Cardiac muscle cell (in vitro differentiated cells and primary cell): ENCODE measurements around the gene ROGDI. TPM values are rescaled to one million over a fixed set of nuclear protein-coding genes. Genes with fewer than 3 reads are reported as not detected.

ENCODE experiments used
- DNase-seq, 2 donors: peaks; one replicate each; pipeline versions ENCODE4 v3.0.0 to v3.0.0-alpha.2; 2010 to 2017; ENCODE audit warnings: low read depth in 1 of 2, low spot score in 1 of 2
- H3K27ac ChIP-seq: fragments of 200-600 bp; sonication (generic); 2 replicates; pipeline ENCODE4 v1.5.1; 2016
- H3K27me3 ChIP-seq: fragments of 200-600 bp; sonication (generic); 2 replicates; pipeline ENCODE4 v1.6.0; 2016; ENCODE audit warnings: control low read depth
- H3K36me3 ChIP-seq: fragments of 200-600 bp; sonication (generic); 2 replicates; pipeline ENCODE4 v1.5.1; 2016; ENCODE audit warnings: control low read depth
- H3K4me1 ChIP-seq: fragments of 200-600 bp; sonication (generic); 2 replicates; pipeline ENCODE4 v1.8.1; 2017; ENCODE audit warnings: low read depth, mild to moderate bottlenecking, mixed run types
- H3K4me3 ChIP-seq: fragments of 200-600 bp; sonication (generic); 2 replicates; pipeline ENCODE4 v1.5.1; 2016; ENCODE audit warnings: mild to moderate bottlenecking
- H3K9me3 ChIP-seq: fragments of 200-600 bp; sonication (generic); 2 replicates; pipeline ENCODE4 v1.5.1; 2017; ENCODE audit warnings: low read depth, mild to moderate bottlenecking, control low read depth
- polyA plus RNA-seq: library from polyadenylated mRNA; unstranded; fragments of >200 nt; fragmentation: Nextera tagmentation; extraction: Ambion mirVana; gene quantifications from 2 replicates; pipeline ENCODE4 v1.2.1, GENCODE V29; 2016
- total RNA-seq: library from RNA; depleted of rRNA; stranded (reverse); fragments of >200 nt; gene quantifications from 2 replicates; pipeline ENCODE4 v1.2.3, GENCODE V29; 2016
- TF ChIP-seq, protein P1 (sequence below): IDR thresholded peaks from 2 replicates; pipeline ENCODE4 v1.5.1; 2012; ENCODE audit warnings: low read depth, mild to moderate bottlenecking, low read length

Gene ROGDI
- total and polyA plus RNA-seq, 2 experiments from 2014 or later: 146 to 220 TPM

DNA sequence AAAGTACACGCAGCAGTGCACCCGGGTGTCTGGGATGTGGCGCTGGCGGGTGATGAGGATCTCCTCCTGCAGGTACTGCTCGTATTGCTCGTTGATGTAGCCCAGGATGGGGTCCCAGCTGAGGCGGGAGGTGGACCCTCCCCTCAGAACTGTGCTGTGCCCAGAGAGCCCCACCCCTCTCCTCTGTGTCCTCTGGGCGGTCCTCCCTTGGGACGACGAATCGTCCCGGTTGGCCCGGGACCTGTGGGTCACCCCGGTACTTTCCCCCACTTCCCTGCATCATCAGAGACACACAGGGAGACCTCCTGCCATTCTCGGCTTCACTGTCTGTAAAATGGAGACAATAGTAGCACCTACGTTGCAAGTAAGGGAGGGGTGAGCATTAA, 18.5 kb downstream of the ROGDI start:
- no peaks in the 10 kb centered on the region for H3K27me3 ChIP-seq
- TF ChIP-seq, protein P1, sequence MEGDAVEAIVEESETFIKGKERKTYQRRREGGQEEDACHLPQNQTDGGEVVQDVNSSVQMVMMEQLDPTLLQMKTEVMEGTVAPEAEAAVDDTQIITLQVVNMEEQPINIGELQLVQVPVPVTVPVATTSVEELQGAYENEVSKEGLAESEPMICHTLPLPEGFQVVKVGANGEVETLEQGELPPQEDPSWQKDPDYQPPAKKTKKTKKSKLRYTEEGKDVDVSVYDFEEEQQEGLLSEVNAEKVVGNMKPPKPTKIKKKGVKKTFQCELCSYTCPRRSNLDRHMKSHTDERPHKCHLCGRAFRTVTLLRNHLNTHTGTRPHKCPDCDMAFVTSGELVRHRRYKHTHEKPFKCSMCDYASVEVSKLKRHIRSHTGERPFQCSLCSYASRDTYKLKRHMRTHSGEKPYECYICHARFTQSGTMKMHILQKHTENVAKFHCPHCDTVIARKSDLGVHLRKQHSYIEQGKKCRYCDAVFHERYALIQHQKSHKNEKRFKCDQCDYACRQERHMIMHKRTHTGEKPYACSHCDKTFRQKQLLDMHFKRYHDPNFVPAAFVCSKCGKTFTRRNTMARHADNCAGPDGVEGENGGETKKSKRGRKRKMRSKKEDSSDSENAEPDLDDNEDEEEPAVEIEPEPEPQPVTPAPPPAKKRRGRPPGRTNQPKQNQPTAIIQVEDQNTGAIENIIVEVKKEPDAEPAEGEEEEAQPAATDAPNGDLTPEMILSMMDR: no peak
- H3K4me1 ChIP-seq: peaks cover 14% of the 10 kb centered on the region
- no peaks in the 10 kb centered on the region for H3K9me3 ChIP-seq
- H3K36me3 ChIP-seq: no peaks in the 10 kb centered on the region
- H3K4me3 ChIP-seq: no peak overlapping the region
- H3K27ac ChIP-seq: no peak overlapping the region
- DNase-seq: no peak

DNA sequence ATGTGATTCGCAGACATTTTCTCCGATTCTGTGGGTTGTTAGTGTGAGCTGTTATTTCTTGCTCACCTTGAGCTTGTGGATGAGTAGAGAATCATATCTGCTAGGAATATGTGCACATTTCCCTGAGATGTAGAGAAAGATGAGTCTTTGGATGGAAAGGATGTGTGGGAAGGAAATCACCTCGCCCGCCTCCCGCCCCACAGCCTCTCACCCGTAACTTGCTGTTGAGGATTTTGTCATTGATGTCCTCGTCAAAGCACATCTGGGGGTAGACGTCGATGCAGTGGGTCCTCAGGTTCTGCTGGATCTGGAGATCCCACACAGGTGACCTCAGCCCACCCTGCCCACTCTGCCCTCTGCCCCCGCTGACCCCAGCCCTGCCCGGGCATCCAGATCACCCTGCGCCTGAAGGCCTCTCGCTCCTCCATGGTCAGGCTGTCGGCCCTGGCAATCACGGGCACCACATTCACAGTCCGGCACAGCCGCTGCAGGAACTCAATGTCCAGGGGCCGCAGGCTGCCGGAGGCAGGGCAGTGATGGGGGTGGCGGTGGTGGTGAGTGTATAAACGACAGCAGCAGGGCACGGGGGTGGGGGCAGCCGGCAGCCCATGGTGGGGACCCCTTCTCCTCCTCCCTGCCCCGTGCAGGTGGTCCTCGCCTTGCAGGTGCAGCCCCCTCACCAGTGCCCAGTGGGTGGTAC, 19.0 kb downstream of the ROGDI start:
- no peaks in the 10 kb centered on the region for H3K27me3 ChIP-seq
- DNase-seq: no peak
- no peak overlapping the region for H3K27ac ChIP-seq
- H3K4me3 ChIP-seq: no peak overlapping the region
- TF ChIP-seq, protein P1: no peak
- H3K9me3 ChIP-seq: no peaks in the 10 kb centered on the region
- peaks cover 9% of the 10 kb centered on the region for H3K4me1 ChIP-seq
- H3K36me3 ChIP-seq: no peaks in the 10 kb centered on the region

DNA sequence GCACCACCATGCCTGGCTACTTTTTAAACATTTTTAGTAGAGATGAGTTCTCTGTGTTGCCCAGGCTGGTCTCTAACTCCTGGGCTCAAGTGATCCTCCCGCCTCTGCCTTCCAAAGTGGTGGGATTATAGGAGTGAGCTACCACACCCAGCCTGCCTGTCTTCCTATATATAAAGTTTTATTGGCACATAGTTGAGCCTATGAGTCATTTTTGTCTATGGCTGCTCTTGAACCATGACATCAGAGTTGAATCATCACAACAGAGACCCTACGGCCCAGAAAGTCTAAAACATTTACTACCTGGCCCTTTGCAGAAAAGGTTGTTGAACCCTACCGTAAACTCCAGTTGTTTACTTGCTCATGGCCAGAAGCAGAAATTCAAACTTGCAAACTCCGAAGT, 22.2 kb downstream of the ROGDI start:
- no peak overlapping the region for H3K4me3 ChIP-seq
- DNase-seq: no peak
- no peak overlapping the region for H3K27ac ChIP-seq
- no peaks in the 10 kb centered on the region for H3K9me3 ChIP-seq
- H3K27me3 ChIP-seq: no peaks in the 10 kb centered on the region
- no peaks in the 10 kb centered on the region for H3K36me3 ChIP-seq
- H3K4me1 ChIP-seq: no peaks in the 10 kb centered on the region
- TF ChIP-seq, protein P1: no peak

DNA sequence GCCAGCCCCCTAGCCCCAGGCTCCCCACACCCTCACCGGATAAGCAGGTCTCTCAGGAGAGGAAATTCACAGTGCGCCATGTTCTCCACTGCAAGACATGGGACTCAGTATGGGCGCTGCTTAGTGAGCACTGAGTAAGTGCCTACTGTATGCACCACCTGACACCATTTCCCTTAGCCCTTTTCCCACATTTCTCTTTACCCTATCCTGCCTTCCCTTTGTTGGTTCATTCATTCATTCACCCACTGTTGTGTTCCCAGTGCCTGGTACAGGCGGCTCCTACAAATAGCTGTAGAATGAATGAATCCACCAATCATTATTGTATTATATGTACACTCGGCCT, 24.4 kb downstream of the ROGDI start:
- Histone ChIP-seq H3K4me3 (no peak overlapping the region), H3K4me1 (no peaks in the 10 kb centered on the region), H3K27ac (no peak overlapping the region), H3K27me3 (no peaks in the 10 kb centered on the region), H3K9me3 (no peaks in the 10 kb centered on the region), H3K36me3 (no peaks in the 10 kb centered on the region)
- TF ChIP-seq, protein P1: no peak
- DNase-seq: no peak

DNA sequence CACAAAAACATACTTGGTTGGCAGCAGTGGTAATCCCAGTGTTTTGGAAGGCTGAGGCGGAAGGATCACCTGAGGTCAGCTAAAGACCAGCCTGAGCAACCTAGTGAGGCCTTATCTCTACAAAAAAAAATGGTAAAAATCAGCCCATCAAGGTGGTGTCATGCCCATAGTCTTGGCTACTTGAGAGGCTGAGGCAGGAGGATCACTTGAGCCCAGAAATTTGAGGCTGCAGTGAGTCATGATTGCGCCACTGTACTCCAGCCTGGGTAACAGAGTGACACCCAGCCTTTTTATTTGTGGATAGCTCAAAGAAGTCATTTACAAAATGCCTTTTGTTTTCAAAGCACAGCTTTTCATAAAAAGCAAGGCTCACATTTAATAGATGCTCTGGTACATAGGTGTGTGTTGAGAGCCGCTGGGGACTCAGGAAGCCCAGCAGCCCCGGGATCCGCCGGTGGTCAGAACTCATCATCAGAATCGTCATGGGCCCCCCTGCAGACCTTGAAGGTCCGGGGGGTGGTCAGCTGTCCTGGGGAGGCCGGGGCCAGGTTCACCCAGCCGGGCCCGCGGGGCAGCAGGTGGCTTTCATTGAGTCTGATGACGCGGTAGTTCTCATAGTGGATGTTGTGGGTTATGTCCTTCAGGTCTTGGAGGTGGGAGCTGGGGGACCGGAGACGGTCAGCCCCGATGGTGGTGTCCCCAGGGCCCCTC, 24.9 kb downstream of the ROGDI start:
- Histone ChIP-seq H3K9me3 (no peaks in the 10 kb centered on the region), H3K4me1 (no peaks in the 10 kb centered on the region), H3K27ac (no peak overlapping the region), H3K27me3 (no peaks in the 10 kb centered on the region), H3K4me3 (no peak overlapping the region), H3K36me3 (no peaks in the 10 kb centered on the region)
- TF ChIP-seq, protein P1: no peak
- no peak for DNase-seq
